CD4-positive, alpha-beta memory T cell (primary cell): ENCODE data around the gene MOGAT3. TPM values are rescaled to one million over a fixed set of nuclear protein-coding genes. Genes with fewer than 3 reads are reported as not detected.
A peak's percentile ranks its signal among the peaks of the same experiment; 100 is the strongest.

Experiments
- CTCF ChIA-PET: fragments of 350-600 bp; sonication (Branson Sonifier 250); formaldehyde crosslinking; loops from one replicate; lab custom pipeline; 2021; ENCODE audit warnings: inconsistent platforms; ENCODE audit not compliant: partially characterized antibody; lab: Charles Lee
- POLR2A ChIA-PET: fragments of 350-600 bp; sonication (Branson Sonifier 250); formaldehyde crosslinking; loops from one replicate; lab custom pipeline; 2021; ENCODE audit not compliant: partially characterized antibody; lab: Charles Lee
- DNase-seq, 5 donors: peaks; one replicate each; pipeline versions ENCODE4 v3.0.0 to v3.0.0-alpha.2; 2020 to 2022; ENCODE audit warnings: mixed read lengths in 1 of 5
- H3K27ac ChIP-seq: one replicate; pipeline ENCODE4 v1.7.0; 2013; ENCODE audit warnings: low read depth, low read length
- H3K27me3 ChIP-seq: 2 replicates; pipeline ENCODE4 v1.7.0; 2013; ENCODE audit warnings: mild to moderate bottlenecking, low read length, moderate library complexity; ENCODE audit not compliant: insufficient read depth
- H3K36me3 ChIP-seq: 2 replicates; pipeline ENCODE4 v1.7.0; 2013; ENCODE audit warnings: mild to moderate bottlenecking, low read length, moderate library complexity; ENCODE audit not compliant: insufficient read depth
- H3K4me1 ChIP-seq: 2 replicates; pipeline ENCODE4 v1.7.0; 2013; ENCODE audit warnings: mild to moderate bottlenecking, low read length, moderate library complexity; ENCODE audit not compliant: insufficient read depth
- H3K4me3 ChIP-seq, 2 donors: one replicate each; pipeline ENCODE4 v1.7.0; 2013; ENCODE audit warnings: low read length in 2 of 2, mild to moderate bottlenecking in 1 of 2
- H3K9me3 ChIP-seq, 2 donors: one replicate each; pipeline ENCODE4 v1.7.0; 2013; ENCODE audit warnings: low read length in 2 of 2, control low read depth in 1 of 2; ENCODE audit not compliant: control insufficient read depth in 1 of 2
- H3K27ac Mint-ChIP-seq, 7 donors: one replicate each; pipeline ENCODE4 v1.8.0; 2020 to 2021; ENCODE audit warnings: mixed read lengths in 7 of 7, mild to moderate bottlenecking in 6 of 7, inconsistent platforms in 3 of 7, moderate library complexity in 3 of 7
- H3K27me3 Mint-ChIP-seq, 2 donors: one replicate each; pipeline ENCODE4 v1.8.0; 2020 to 2021; ENCODE audit warnings: mixed read lengths in 2 of 2
- H3K36me3 Mint-ChIP-seq, 2 donors: one replicate each; pipeline ENCODE4 v1.8.0; 2020 to 2021; ENCODE audit warnings: mixed read lengths in 2 of 2, inconsistent platforms in 1 of 2, mild to moderate bottlenecking in 1 of 2
- H3K4me1 Mint-ChIP-seq, 4 donors: one replicate each; pipeline ENCODE4 v1.8.0; 2020 to 2021; ENCODE audit warnings: mixed read lengths in 4 of 4, mild to moderate bottlenecking in 1 of 4
- H3K4me3 Mint-ChIP-seq, 8 donors: one replicate each; pipeline ENCODE4 v1.8.0; 2020 to 2021; ENCODE audit warnings: mixed read lengths in 8 of 8, mild to moderate bottlenecking in 7 of 8, moderate library complexity in 6 of 8, inconsistent platforms in 3 of 8
- H3K9me3 Mint-ChIP-seq, 8 donors: one replicate each; pipeline ENCODE4 v1.8.0; 2020 to 2021; ENCODE audit warnings: mixed read lengths in 8 of 8, mild to moderate bottlenecking in 5 of 8, inconsistent platforms in 3 of 8, moderate library complexity in 1 of 8
- intact Hi-C: fragments of 100-400 bp; cut with micrococcal nuclease; formaldehyde crosslinking; loops from one replicate; pipeline ENCODE4 v1.15.1; 2023
- polyA plus RNA-seq, 2 donors: library from polyadenylated mRNA; unstranded; fragments of 300-500 nt; fragmentation: Illumina TruSeq; gene quantifications; one replicate each; pipeline ENCODE4 v1.2.3, GENCODE V29; 2021
- total RNA-seq, 2 experiments: library from RNA; stranded (reverse); gene quantifications; one replicate each; pipeline ENCODE4 v1.2.3, GENCODE V29; 2021

The MOGAT3 gene
- total and polyA plus RNA-seq, 4 experiments from 2014 or later: not detected

GRCh38 chr7:101180130-101180755 is 20.6 kb downstream of the MOGAT3 start, which contains the start of gene NAT16:
TSS of gene NAT16 (minus strand) at chr7:101180293. CDS start at chr7:101174807, 5,486 bp downstream.
- Histone ChIP-seq H3K27me3 (peaks cover 21% of the 10 kb centered on the region), H3K27ac (no peak within 1 kb of the TSS), H3K9me3 (no peaks in the 10 kb centered on the region), H3K4me1 (no peaks in the 10 kb centered on the region), H3K4me3 (no peak within 1 kb of the TSS), H3K36me3 (no peaks in the 10 kb centered on the region)
- Mint-ChIP-seq H3K4me3 (peak within 1 kb of the TSS in 6 of 8 donors; percentile 51 to 82 (median 64)), H3K36me3 (no peaks in the 10 kb centered on the region), H3K27me3 (peaks cover 49 to 62% of the 10 kb centered on the region in 2 donors), H3K4me1 (peaks cover 3 to 17% (median 5%) of the 10 kb centered on the region in 4 donors), H3K9me3 (peaks cover 0 to 2% (median 0%) of the 10 kb centered on the region in 8 donors), H3K27ac (peak within 1 kb of the TSS in 2 of 7 donors; percentile 17 to 72)
- ChIA-PET CTCF (interaction anchor here (0.8 to 0.9 kb wide), 2 partner anchors 13 kb away, joined by 3 to 4 read pairs; no protein-coding TSS in a partner anchor), POLR2A (no interaction called here)
- intact Hi-C loops: no loop called here
- no peak for DNase-seq

- no peaks in the 10 kb centered on the region for H3K36me3 Mint-ChIP-seq
- no peak overlapping the region for H3K27ac Mint-ChIP-seq
- ChIA-PET POLR2A (no interaction called here), CTCF (interaction anchor here (0.8 kb wide), 1 partner anchor 13 kb away, joined by 4 read pairs; no protein-coding TSS in a partner anchor)
- peaks cover 0 to 2% (median 0%) of the 10 kb centered on the region in 8 donors for H3K9me3 Mint-ChIP-seq
- no peak for DNase-seq
- no peaks in the 10 kb centered on the region for H3K36me3 ChIP-seq
- H3K27me3 Mint-ChIP-seq: peaks cover 50 to 61% of the 10 kb centered on the region in 2 donors
- peak overlapping the region in 2 of 8 donors; percentile 20 to 82 for H3K4me3 Mint-ChIP-seq
- no peak overlapping the region for H3K4me3 ChIP-seq
- H3K4me1 Mint-ChIP-seq: peaks cover 4 to 17% (median 7%) of the 10 kb centered on the region in 4 donors
- no peak overlapping the region for H3K27ac ChIP-seq
- no peaks in the 10 kb centered on the region for H3K9me3 ChIP-seq
- H3K4me1 ChIP-seq: no peaks in the 10 kb centered on the region
- peaks cover 25% of the 10 kb centered on the region for H3K27me3 ChIP-seq
- intact Hi-C loops: no loop called here
Observed at GRCh38 chr7:101179713-101180112, 21.1 kb downstream of the MOGAT3 start.

GRCh38 chr7:101179117-101179516 is 21.7 kb downstream of the MOGAT3 start:
- Histone ChIP-seq H3K27ac (no peak overlapping the region), H3K4me1 (peaks cover 3% of the 10 kb centered on the region), H3K9me3 (no peaks in the 10 kb centered on the region), H3K27me3 (peaks cover 30% of the 10 kb centered on the region), H3K36me3 (no peaks in the 10 kb centered on the region), H3K4me3 (no peak overlapping the region)
- Mint-ChIP-seq H3K36me3 (no peaks in the 10 kb centered on the region), H3K4me3 (peak overlapping the region in 6 of 8 donors; percentile 16 to 82 (median 56)), H3K27ac (peak overlapping the region in 1 of 7 donors; percentile 17), H3K4me1 (peaks cover 7 to 23% (median 10%) of the 10 kb centered on the region in 4 donors), H3K9me3 (peaks cover 0 to 3% (median 0%) of the 10 kb centered on the region in 8 donors), H3K27me3 (peaks cover 54 to 62% of the 10 kb centered on the region in 2 donors)
- DNase-seq: no peak
- POLR2A ChIA-PET: no interaction called here
- intact Hi-C loops: no loop called here
- CTCF ChIA-PET: interaction anchor here (1.0 kb wide), 2 partner anchors 13 to 35 kb away, joined by 3 to 5 read pairs; no protein-coding TSS in a partner anchor

GRCh38 chr7:101177644-101178043 is 23.2 kb downstream of the MOGAT3 start:
- ChIA-PET CTCF (interaction anchor here (1.2 to 1.6 kb wide), 2 partner anchors 35 to 63 kb away, joined by 4 read pairs; no protein-coding TSS in a partner anchor), POLR2A (no interaction called here)
- H3K27me3 ChIP-seq: peaks cover 42% of the 10 kb centered on the region

GRCh38 chr7:101175664-101176063 is 25.2 kb downstream of the MOGAT3 start:
- Mint-ChIP-seq H3K9me3 (peaks cover 0 to 4% (median 0%) of the 10 kb centered on the region in 8 donors), H3K27ac (peak overlapping the region in 1 of 7 donors; percentile 38), H3K4me1 (peaks cover 22 to 43% (median 34%) of the 10 kb centered on the region in 4 donors), H3K27me3 (peaks cover 53 to 69% of the 10 kb centered on the region in 2 donors), H3K4me3 (peak overlapping the region in 1 of 8 donors; percentile 43), H3K36me3 (no peaks in the 10 kb centered on the region)
- no peaks in the 10 kb centered on the region for H3K9me3 ChIP-seq
- no peak overlapping the region for H3K4me3 ChIP-seq
- CTCF ChIA-PET: interaction anchor here (3.9 to 4.7 kb wide), 2 partner anchors 16 to 31 kb away, joined by 23 to 27 read pairs; no protein-coding TSS in a partner anchor
- intact Hi-C loops: no loop called here
- H3K36me3 ChIP-seq: no peaks in the 10 kb centered on the region
- no peak for DNase-seq
- peaks cover 38% of the 10 kb centered on the region for H3K4me1 ChIP-seq
- POLR2A ChIA-PET: interaction anchor here (0.9 kb wide), 1 partner anchor 14 kb away, joined by 3 read pairs; no protein-coding TSS in a partner anchor
- no peak overlapping the region for H3K27ac ChIP-seq
- H3K27me3 ChIP-seq: peaks cover 60% of the 10 kb centered on the region

More at GRCh38 chr7:101177644-101178043, 23.2 kb downstream of the MOGAT3 start:
- no peaks in the 10 kb centered on the region for H3K36me3 Mint-ChIP-seq
- H3K27ac Mint-ChIP-seq: no peak overlapping the region
- H3K9me3 Mint-ChIP-seq: peaks cover 0 to 4% (median 0%) of the 10 kb centered on the region in 8 donors
- H3K27me3 Mint-ChIP-seq: peaks cover 60 to 70% of the 10 kb centered on the region in 2 donors
- H3K36me3 ChIP-seq: no peaks in the 10 kb centered on the region
- H3K4me1 ChIP-seq: peaks cover 18% of the 10 kb centered on the region
- peaks cover 13 to 36% (median 20%) of the 10 kb centered on the region in 4 donors for H3K4me1 Mint-ChIP-seq
- H3K27ac ChIP-seq: no peak overlapping the region
- no peak overlapping the region for H3K4me3 ChIP-seq
- intact Hi-C loops: no loop called here
- H3K4me3 Mint-ChIP-seq: peak overlapping the region in 1 of 8 donors; percentile 20
- no peaks in the 10 kb centered on the region for H3K9me3 ChIP-seq
- DNase-seq: no peak

- no peaks in the 10 kb centered on the region for H3K36me3 ChIP-seq
- H3K4me1 ChIP-seq: peaks cover 51% of the 10 kb centered on the region
- POLR2A ChIA-PET: interaction anchor here (1.3 kb wide), 2 partner anchors 30 to 43 kb away, joined by 3 read pairs; partner anchors contain the start of genes PLOD3 and ZNHIT1
- H3K27me3 Mint-ChIP-seq: peaks cover 56 to 75% of the 10 kb centered on the region in 2 donors
- DNase-seq: no peak
- peaks cover 29 to 56% (median 43%) of the 10 kb centered on the region in 4 donors for H3K4me1 Mint-ChIP-seq
- no peaks in the 10 kb centered on the region for H3K36me3 Mint-ChIP-seq
- no peak overlapping the region for H3K4me3 ChIP-seq
- no peak overlapping the region for H3K27ac ChIP-seq
- peak overlapping the region in 2 of 7 donors; percentile 2 to 76 for H3K27ac Mint-ChIP-seq
- peak overlapping the region in 6 of 8 donors; percentile 51 to 80 (median 63) for H3K4me3 Mint-ChIP-seq
- intact Hi-C loops: no loop called here
- H3K9me3 ChIP-seq: no peaks in the 10 kb centered on the region
- H3K9me3 Mint-ChIP-seq: peaks cover 0 to 4% (median 0%) of the 10 kb centered on the region in 8 donors
- H3K27me3 ChIP-seq: peaks cover 69% of the 10 kb centered on the region
- CTCF ChIA-PET: interaction anchor here (0.9 to 4.7 kb wide), 3 partner anchors 17 to 30 kb away, joined by 3 to 27 read pairs (median 23); no protein-coding TSS in a partner anchor
Observed at GRCh38 chr7:101174322-101174854, 26.4 kb downstream of the MOGAT3 start.
